HG03064 (cell line): ENCODE measurements around the gene CSMD2.
"Not testable (repeated sequence)": the region's sequence is repeated elsewhere in the genome, so short reads cannot be mapped to it uniquely, and the experiment has no call there.

Experiments used
- ATAC-seq: cut with Tn5 transposase; IDR thresholded peaks from one replicate; pipeline ENCODE4 v1.9.1; 2021; ENCODE audit warnings: low read depth; ENCODE audit not compliant: unreplicated experiment

The CSMD2 gene

GRCh38 chr1:34016281-34016680 is 148.7 kb downstream of the CSMD2 start:
- not testable (repeated sequence) for ATAC-seq

DNA sequence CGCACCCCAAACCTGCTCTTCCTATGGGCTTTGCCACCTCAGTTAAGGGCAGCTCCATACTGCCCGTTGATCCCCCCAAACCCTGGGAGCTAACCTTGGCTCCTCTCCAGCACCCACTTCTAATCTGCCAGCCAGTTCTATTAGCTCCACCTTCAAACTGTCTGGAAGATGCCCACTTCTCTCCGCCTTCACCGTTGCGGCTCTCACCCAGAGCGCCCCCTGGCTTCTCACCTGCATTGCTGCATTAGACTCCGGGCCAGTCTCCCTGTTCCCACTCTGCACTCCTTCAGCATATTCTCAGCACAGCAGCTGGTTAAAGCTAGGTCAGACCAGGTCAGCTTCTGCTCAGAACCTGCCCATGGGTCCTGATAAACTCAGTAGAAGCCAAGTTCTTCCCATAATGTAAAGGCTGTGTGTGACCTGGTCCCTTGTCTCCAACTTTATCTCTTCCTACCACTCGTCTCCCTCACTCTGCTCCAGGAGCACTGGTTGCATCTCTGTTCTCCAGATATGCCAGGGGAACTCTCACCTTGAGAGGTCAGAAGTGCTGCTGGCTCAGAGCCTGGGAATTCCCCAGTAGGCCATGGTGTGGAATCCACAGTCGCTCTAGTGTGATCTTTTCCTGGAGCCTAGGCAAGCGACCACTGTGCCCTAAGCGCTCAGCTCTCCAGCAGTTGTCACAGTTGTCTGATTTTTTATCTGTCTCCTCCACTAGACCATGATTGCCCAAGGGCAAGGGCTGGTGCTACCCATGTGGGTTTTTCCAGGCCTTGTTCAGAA is 150.9 kb downstream of the CSMD2 start:
- no peak for ATAC-seq

GRCh38 chr1:34013136-34013535 is 151.9 kb downstream of the CSMD2 start:
- no peak for ATAC-seq

DNA sequence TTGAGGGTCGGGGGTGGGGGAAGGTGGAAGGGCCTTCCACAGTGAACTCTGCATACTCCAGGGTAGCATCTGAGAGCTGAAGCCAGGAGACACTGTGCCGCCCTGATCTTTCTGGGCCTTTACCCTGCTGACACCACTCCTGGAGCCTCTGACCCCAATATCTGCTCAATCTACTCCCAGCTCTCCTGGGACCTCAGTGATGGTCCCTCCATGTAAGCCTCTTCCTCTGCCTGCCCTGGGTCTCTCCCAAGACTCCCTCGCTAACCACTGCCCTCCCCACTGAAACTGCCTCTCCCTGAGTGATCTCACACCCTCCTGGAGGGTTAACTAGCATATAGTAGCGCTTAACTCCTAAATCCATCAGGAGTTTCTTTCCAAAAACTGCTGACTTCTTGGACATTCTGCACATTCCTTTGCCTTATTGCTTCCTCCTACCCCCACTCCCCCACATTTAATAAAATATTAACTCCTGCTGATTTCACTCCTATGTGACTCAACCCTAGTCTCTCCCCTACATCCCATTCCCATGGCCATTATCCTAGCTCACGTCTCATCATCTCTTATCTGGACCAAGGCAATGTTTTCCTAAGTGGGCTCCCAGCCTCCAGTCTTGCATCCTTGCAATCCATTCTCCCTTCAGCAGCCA is 155.6 kb downstream of the CSMD2 start:
- ATAC-seq: no peak

DNA sequence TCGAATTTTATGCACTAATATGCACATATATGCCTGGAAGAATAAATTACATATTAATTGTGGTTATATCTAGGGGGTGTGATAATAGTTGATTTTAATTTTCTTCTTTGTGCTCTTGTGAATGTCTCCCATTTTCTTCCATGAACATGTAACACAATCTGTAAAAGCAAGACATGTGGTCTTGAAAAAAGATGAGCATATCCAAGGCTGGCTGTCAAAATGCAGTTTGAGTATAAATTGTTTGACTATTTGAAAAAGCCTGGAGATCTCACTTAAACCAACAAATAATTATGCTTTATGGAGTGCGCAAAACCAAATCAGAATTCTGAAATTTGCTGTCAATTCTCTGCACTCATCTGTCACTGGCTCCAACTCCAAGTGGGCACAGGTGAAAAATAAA is 157.3 kb downstream of the CSMD2 start:
- no peak for ATAC-seq

DNA sequence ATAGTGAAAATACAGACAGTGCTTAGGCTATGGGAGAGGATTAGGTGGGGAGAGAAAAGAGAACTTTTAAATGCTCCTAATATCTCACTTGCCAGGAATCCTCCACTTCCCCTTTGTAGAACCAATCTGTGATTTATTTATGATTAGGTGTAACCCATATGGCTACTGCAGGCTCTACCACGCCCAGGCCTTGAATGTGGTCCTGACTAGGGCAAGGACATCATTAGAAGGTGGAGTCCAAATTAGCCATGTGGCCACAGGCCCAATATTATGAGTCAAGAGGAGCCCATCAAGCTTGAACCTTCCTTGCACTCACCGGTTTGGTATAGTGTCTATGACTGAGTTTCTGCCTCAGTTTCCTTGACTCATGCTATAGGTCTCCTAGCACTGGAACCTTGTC is 159.7 kb downstream of the CSMD2 start:
- no peak for ATAC-seq

- ATAC-seq: no peak
These were observed 162.2 kb downstream of the CSMD2 start for GRCh38 chr1:34002810-34003209.

- no peak for ATAC-seq
These were observed 167.6 kb downstream of the CSMD2 start for GRCh38 chr1:33997127-33998036.

GRCh38 chr1:33996281-33996680 is 168.7 kb downstream of the CSMD2 start:
- no peak for ATAC-seq

- no peak for ATAC-seq
These were observed 171.7 kb downstream of the CSMD2 start for GRCh38 chr1:33993301-33993700.

DNA sequence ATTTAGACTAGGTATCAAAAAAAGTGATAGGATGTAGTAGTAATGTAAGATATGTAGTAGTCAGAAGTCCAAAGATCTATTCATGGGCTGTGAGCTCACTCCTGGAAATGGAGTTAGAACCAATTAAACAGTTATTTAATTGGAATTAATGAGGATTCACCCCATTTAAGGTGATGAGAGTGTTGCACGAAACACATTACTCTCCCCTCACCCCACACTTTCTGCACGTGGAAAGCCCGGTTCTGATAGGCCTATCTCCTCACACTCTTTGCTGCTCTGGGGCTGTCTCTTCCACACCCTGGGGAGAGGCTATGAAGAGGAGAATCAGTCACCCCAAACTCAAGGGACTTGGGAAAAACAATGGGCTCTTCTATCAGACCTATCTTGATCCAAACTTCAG is 174.7 kb downstream of the CSMD2 start:
- no peak for ATAC-seq

GRCh38 chr1:33988161-33988560 is 176.9 kb downstream of the CSMD2 start:
- ATAC-seq: no peak

DNA sequence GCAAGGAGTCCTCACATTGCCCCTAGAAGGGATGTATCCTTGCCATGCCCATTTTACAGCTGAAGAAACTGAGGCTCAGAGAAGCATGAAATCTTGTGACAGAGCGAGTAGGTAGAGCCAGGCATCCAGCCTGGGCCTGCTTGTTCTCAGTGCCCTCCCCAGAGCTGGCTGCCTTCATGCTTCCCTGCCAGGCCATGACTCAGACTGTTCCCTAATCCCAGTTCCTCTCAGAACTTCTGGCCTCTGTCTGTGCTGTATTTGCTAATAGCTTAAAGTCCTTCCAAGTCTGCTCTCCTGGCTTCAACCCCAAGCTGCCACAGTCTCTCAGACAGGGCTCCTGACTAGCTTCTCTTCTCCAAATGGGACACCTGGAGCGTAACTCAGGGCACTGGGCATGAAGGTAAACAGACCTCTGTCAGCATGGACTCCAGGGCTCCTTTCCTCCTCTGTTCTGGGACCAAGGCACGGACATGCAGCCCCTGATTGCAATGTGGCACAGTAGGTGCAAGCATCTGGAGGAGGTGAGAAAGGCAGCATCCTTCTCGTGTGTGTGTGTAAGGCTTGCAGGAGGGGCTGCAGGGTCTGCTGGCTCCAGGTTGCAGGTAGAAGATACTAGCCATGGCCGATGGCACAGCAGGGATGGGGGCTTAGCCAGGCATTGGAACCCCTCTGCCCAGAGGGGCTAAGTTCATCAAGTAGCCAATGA is 178.5 kb downstream of the CSMD2 start:
- no peak for ATAC-seq

DNA sequence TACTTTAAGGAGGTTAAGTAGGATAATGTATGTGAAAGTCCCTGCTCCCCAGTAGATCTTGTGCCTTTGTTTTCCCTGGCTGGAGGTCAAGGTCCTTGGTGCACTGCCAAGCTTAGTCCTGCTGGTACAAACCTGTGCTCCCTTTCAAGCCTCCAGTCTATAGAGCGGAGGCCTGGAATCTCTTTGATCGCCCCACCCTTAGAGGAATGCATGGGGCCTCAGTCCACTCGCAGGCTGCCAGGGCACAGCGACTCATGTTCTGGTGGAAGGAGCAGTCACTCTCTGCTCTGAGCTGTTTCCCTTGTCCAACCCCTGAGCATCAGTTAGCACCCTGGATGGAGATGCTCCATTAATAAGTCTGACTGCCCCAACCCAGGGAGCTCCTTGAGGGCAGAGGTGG is 179.4 kb downstream of the CSMD2 start:
- no peak for ATAC-seq

DNA sequence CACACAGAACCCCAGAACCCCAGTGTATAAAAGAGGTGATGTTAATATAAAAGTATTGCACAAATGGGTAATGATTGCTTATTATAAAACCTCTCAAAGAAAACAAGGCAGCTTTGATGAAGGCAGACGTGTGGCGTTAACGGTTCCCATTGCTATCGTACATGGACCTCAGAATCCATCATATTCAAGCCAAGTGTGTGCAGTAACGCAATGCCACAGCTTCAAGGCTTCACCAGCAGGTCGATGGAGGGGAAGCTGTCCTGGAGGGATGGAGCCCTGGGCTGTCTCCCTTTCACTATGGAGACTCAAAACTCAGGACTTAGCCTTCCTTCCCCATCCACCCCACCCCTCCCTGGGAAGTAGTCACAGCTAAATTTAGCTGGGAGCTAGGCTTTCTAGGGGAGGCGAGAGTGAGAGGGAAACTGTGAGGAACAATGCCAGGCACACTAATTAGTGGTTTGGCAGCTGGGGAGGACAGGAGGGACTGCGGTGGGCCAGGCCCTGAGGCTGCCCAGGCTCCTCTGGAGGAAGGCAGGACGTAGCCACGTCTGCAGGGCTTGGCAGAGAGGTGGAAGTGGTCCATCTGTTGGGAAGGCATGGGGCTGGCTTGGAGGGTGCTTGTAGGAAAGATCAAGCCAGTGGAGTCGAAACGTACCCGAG is 180.0 kb downstream of the CSMD2 start:
- no peak for ATAC-seq

GRCh38 chr1:33982419-33982818 is 182.6 kb downstream of the CSMD2 start:
- no peak for ATAC-seq

- no peak for ATAC-seq
These were observed 185.7 kb downstream of the CSMD2 start for GRCh38 chr1:33979341-33979740.

- no peak for ATAC-seq
These were observed 189.1 kb downstream of the CSMD2 start for GRCh38 chr1:33975961-33976360.

- no peak for ATAC-seq
These were observed 191.1 kb downstream of the CSMD2 start for GRCh38 chr1:33973799-33974545.
